Measurements from ENCODE around the gene NSDHL. TPM values are rescaled to one million over a fixed set of nuclear protein-coding genes. Genes with fewer than 3 reads are reported as not detected.
A peak's percentile ranks its signal among the peaks of the same experiment; 100 is the strongest.

The NSDHL gene
- total RNA-seq, 4 donors from 2014 or later = 1.4 to 21.0 (median 13.5) TPM

DNA sequence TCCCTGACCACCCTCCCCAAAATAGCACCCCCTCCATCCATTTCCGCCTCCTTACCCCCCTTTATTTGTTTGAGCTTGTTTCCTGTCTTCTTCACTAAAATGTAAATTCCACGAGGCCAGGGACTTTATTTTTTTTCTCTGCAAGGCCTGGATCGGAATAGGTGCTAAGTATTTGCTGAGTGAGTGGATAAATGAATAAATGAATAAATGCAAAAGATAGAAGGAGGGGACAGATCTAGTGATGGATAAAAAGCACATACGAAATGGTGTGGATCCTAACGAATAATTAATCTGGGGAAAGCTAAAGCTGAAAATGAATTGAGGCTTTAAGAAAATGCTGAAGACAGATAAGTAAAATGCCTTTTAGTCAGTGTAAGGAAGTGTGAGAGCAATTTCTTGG, 12.5 kb upstream of the NSDHL start:
- Histone ChIP-seq H3K27ac (no peak overlapping the region), H3K4me1 (peaks cover 0 to 7% (median 0%) of the 10 kb centered on the region in 4 donors), H3K9me3 (no peaks in the 10 kb centered on the region), H3K4me3 (no peak overlapping the region), H3K27me3 (no peaks in the 10 kb centered on the region), H3K36me3 (no peaks in the 10 kb centered on the region)
- WGBS, 2 donors (ENCODE audit: low coverage in 1 of 2) = 67 to 92% methylated on average over 2 to 5 of the region's 5 CpGs
- DNase-seq = no peak
- intact Hi-C loops (cut with DNase I; ENCODE audit: low total_unique reads) = no loop called here
- in situ Hi-C loops (cut with MboI; ENCODE audit: low pct_ligation_motif_present in 1 of 4, low pct_unique_long_range_greater_than_20kb in 1 of 4, low sequenced_read_pairs in 3 of 4) = loop anchor here in 1 of 4 donors (25.0 kb wide), 1 partner anchor 1081 kb away; the partner anchor contains the start of gene CNGA2
- TF ChIP-seq EP300 (IDR thresholded peaks at IDR 0.05; ENCODE audit: low read depth) = no peak
- no peak for TF ChIP-seq POLR2A (IDR thresholded peaks at IDR 0.05)
- TF ChIP-seq, protein P1, sequence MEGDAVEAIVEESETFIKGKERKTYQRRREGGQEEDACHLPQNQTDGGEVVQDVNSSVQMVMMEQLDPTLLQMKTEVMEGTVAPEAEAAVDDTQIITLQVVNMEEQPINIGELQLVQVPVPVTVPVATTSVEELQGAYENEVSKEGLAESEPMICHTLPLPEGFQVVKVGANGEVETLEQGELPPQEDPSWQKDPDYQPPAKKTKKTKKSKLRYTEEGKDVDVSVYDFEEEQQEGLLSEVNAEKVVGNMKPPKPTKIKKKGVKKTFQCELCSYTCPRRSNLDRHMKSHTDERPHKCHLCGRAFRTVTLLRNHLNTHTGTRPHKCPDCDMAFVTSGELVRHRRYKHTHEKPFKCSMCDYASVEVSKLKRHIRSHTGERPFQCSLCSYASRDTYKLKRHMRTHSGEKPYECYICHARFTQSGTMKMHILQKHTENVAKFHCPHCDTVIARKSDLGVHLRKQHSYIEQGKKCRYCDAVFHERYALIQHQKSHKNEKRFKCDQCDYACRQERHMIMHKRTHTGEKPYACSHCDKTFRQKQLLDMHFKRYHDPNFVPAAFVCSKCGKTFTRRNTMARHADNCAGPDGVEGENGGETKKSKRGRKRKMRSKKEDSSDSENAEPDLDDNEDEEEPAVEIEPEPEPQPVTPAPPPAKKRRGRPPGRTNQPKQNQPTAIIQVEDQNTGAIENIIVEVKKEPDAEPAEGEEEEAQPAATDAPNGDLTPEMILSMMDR (IDR thresholded peaks at IDR 0.05) = no peak
- TF ChIP-seq POLR2AphosphoS5 (IDR thresholded peaks at IDR 0.05) = no peak

DNA sequence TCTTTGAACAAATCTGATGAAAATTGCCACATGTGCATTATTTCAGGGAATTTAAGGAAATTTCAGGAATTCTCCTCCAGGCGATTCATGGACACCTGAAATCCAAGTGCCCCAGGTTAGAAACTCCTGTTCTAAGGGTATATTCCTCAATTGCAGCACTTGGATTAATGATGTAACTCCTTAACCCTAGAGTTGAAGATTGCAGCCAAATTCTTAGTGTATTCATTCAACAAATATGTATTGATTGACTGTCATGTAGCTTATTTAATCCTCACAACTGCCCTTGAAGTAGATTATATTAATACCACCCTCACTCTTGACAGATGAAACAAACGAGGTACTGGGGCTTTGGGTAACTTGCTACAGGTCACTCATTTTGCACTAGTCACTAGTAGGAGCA, 11.6 kb upstream of the NSDHL start:
- intact Hi-C loops (cut with DNase I; ENCODE audit: low total_unique reads) = no loop called here
- WGBS, 2 donors (ENCODE audit: low coverage in 1 of 2) = 40 to 100% methylated on average over 1 to 2 of the region's 2 CpGs
- no peak overlapping the region for H3K27ac ChIP-seq

DNA sequence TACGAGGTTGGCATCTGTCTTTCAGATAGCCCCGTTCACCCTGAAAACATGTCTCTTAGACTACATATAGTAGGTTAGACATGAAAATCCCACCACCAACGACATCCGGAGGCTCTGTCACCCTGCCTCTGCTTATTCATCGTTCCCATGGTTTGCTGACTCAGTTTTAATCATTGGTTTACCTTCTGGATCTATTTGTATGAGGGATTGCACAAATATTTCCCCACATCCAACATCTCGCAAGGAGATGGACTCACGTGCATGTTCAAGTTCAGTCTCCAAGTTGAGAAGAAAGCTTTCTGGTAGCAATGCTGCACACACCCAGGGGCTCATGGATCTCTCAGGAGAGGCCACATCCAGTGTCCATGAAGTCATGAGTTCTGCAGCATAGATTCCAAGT, 11.1 kb upstream of the NSDHL start:
- Histone ChIP-seq H3K4me1 (no peaks in the 10 kb centered on the region), H3K27ac (no peak overlapping the region), H3K36me3 (no peaks in the 10 kb centered on the region), H3K27me3 (no peaks in the 10 kb centered on the region), H3K9me3 (no peaks in the 10 kb centered on the region), H3K4me3 (no peak overlapping the region)
- intact Hi-C loops (cut with DNase I; ENCODE audit: low total_unique reads) (no loop called here), in situ Hi-C loops (cut with MboI; ENCODE audit: low pct_ligation_motif_present in 1 of 4, low pct_unique_long_range_greater_than_20kb in 1 of 4, low sequenced_read_pairs in 3 of 4) (loop anchor here in 1 of 4 donors (25.0 kb wide), 1 partner anchor 1082 kb away; the partner anchor contains the start of gene CNGA2)
- DNase-seq = no peak
- TF ChIP-seq POLR2A (IDR thresholded peaks at IDR 0.05) = no peak
- 82% methylated on average over 7 of the region's 7 CpGs; no CpG with 5 or more reads in 1 of the 2 donors for WGBS, 2 donors (ENCODE audit: low coverage in 1 of 2)

More for the DNA sequence above, 11.6 kb upstream of the NSDHL start:
- no peaks in the 10 kb centered on the region for H3K4me1 ChIP-seq
- no peaks in the 10 kb centered on the region for H3K27me3 ChIP-seq
- in situ Hi-C loops (cut with MboI; ENCODE audit: low pct_ligation_motif_present in 1 of 4, low pct_unique_long_range_greater_than_20kb in 1 of 4, low sequenced_read_pairs in 3 of 4) = loop anchor here in 1 of 4 donors (25.0 kb wide), 1 partner anchor 1082 kb away; the partner anchor contains the start of gene CNGA2
- H3K36me3 ChIP-seq = no peaks in the 10 kb centered on the region
- no peak for DNase-seq
- TF ChIP-seq EP300 (IDR thresholded peaks at IDR 0.05; ENCODE audit: low read depth) (no peak), POLR2A (IDR thresholded peaks at IDR 0.05) (no peak), POLR2AphosphoS5 (IDR thresholded peaks at IDR 0.05) (no peak)
- TF ChIP-seq, protein P1 (IDR thresholded peaks at IDR 0.05) = no peak
- no peaks in the 10 kb centered on the region for H3K9me3 ChIP-seq
- no peak overlapping the region for H3K4me3 ChIP-seq

DNA sequence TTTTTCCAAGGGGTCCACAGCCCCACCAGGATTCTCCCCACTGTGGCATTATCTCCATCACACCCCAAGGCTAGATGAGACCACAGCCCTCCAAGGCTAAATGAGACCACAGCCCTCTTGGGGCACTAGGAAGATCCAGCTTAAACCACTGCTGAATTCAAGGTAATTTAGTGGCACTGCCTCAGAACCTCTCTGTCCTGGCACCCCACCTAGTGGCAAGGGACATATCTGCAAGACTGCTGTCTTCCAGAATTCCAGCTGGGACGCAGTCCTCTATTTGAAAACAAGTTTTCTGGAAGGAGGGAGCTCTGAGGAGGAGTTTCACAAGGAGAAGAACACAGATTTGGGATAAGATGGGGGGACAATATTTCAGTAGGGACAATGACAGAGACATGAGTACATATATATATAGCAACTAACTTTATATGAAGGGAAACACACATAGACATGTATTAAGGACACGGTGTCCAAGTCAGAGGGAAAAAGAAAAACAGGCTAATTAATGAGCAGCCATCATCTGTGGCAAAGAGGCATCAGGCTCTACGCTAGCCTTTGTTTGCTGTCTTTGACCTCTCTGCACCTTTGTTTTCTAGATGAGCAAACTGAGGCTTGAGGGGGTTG, 9.6 kb upstream of the NSDHL start:
- no peak overlapping the region for H3K4me3 ChIP-seq
- no peak overlapping the region for H3K27ac ChIP-seq
- H3K27me3 ChIP-seq = no peaks in the 10 kb centered on the region
- 43% methylated on average over 3 of the region's 3 CpGs; no CpG with 5 or more reads in 1 of the 2 donors for WGBS, 2 donors (ENCODE audit: low coverage in 1 of 2)
- no peaks in the 10 kb centered on the region for H3K9me3 ChIP-seq
- H3K4me1 ChIP-seq = no peaks in the 10 kb centered on the region
- no peak for TF ChIP-seq POLR2A (IDR thresholded peaks at IDR 0.05)
- TF ChIP-seq, protein P1 (IDR thresholded peaks at IDR 0.05) = peak; percentile 34 to 47 (median 44)
- in situ Hi-C loops (cut with MboI; ENCODE audit: low pct_ligation_motif_present in 1 of 4, low pct_unique_long_range_greater_than_20kb in 1 of 4, low sequenced_read_pairs in 3 of 4) (loop anchor here in 1 of 4 donors (25.0 kb wide), 1 partner anchor 1084 kb away; the partner anchor contains the start of gene CNGA2), intact Hi-C loops (cut with DNase I; ENCODE audit: low total_unique reads) (no loop called here)
- H3K36me3 ChIP-seq = no peaks in the 10 kb centered on the region
- peak; percentile 46 for DNase-seq

Data from transverse colon (tissue), 4 donors.